GM21723 (cell line): Measurements from ENCODE around the gene ZNF487.
A peak's percentile ranks its signal among the peaks of the same experiment; 100 is the strongest.
"Not testable (repeated sequence)": the region's sequence is repeated elsewhere in the genome, so short reads cannot be mapped to it uniquely, and the experiment has no call there.

Experiments used
- ATAC-seq: cut with Tn5 transposase; IDR thresholded peaks from one replicate; pipeline ENCODE4 v1.9.1; 2021; ENCODE audit warnings: mild to moderate bottlenecking, moderate library complexity; ENCODE audit not compliant: unreplicated experiment

Gene ZNF487

GRCh38 chr10:43436291-43437140, at the start of gene ZNF487:
TSS of gene ZNF487 (plus strand) at chr10:43437111. CDS start at chr10:43475814, 38,703 bp downstream.
- peak; percentile 97 for ATAC-seq

- ATAC-seq = no peak
These were observed 49.3 kb upstream of the ZNF487 start for GRCh38 chr10:43387678-43388032.

GRCh38 chr10:43389867-43390266, 47.0 kb upstream of the ZNF487 start:
- no peak for ATAC-seq

GRCh38 chr10:43390333-43390732, 46.6 kb upstream of the ZNF487 start:
- ATAC-seq = no peak

GRCh38 chr10:43390759-43391158, 46.2 kb upstream of the ZNF487 start:
- no peak for ATAC-seq

- ATAC-seq = no peak
These were observed 45.4 kb upstream of the ZNF487 start for GRCh38 chr10:43391496-43391895.

- no peak for ATAC-seq
These were observed 44.2 kb upstream of the ZNF487 start for GRCh38 chr10:43392748-43393147.

GRCh38 chr10:43393186-43393585, 43.7 kb upstream of the ZNF487 start:
- ATAC-seq = not testable (repeated sequence)

GRCh38 chr10:43393606-43394360, 43.1 kb upstream of the ZNF487 start:
- ATAC-seq = no peak

GRCh38 chr10:43394868-43395267, 42.0 kb upstream of the ZNF487 start:
- ATAC-seq = no peak

- no peak for ATAC-seq
These were observed 41.3 kb upstream of the ZNF487 start for GRCh38 chr10:43395571-43396060.

- peak; percentile 56 for ATAC-seq
These were observed 40.6 kb upstream of the ZNF487 start for GRCh38 chr10:43396061-43396927.

- peak; percentile 86 for ATAC-seq
These were observed 39.8 kb upstream of the ZNF487 start for GRCh38 chr10:43396928-43397624.

GRCh38 chr10:43398939-43399319, 38.0 kb upstream of the ZNF487 start:
- ATAC-seq = no peak

- no peak for ATAC-seq
These were observed 37.3 kb upstream of the ZNF487 start for GRCh38 chr10:43399320-43400310.

- ATAC-seq = no peak
These were observed 35.3 kb upstream of the ZNF487 start for GRCh38 chr10:43401627-43402026.

- ATAC-seq = no peak
These were observed 34.7 kb upstream of the ZNF487 start for GRCh38 chr10:43402176-43402575.

- no peak for ATAC-seq
These were observed 33.9 kb upstream of the ZNF487 start for GRCh38 chr10:43402880-43403452.
